ENCODE results near the gene SDF4.

The SDF4 gene

DNA sequence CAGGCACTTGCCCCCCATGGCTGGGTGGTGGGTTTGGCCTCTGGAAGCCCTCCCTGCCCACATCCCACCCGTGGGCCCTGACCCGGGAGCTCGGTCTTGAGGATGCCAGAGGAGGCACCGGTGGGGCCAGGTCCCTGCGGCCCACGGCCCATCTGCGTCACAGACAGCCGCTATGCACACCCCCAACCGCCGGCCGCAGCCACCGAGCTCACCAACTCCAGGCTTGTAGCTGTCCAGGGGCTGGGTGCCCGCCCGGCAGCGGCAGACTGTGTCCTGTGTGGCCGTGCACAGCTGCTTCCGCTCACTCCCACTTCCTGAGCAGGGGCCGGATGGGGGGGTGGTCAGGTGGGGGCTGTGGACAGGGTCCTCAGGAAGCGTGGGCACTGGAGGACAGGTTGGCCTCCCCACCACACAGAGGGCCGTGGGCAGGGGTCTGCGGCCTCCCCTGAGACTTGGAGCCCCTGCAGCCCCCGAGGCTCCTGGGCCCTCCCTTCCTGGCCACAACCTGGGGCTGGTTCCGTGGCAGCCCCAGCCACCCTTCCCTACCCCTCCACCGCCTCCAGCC lies 18.9 kb downstream of the SDF4 start:
- DNase-seq (ENCODE audit: low read depth in 3 of 3), result no peak

DNA sequence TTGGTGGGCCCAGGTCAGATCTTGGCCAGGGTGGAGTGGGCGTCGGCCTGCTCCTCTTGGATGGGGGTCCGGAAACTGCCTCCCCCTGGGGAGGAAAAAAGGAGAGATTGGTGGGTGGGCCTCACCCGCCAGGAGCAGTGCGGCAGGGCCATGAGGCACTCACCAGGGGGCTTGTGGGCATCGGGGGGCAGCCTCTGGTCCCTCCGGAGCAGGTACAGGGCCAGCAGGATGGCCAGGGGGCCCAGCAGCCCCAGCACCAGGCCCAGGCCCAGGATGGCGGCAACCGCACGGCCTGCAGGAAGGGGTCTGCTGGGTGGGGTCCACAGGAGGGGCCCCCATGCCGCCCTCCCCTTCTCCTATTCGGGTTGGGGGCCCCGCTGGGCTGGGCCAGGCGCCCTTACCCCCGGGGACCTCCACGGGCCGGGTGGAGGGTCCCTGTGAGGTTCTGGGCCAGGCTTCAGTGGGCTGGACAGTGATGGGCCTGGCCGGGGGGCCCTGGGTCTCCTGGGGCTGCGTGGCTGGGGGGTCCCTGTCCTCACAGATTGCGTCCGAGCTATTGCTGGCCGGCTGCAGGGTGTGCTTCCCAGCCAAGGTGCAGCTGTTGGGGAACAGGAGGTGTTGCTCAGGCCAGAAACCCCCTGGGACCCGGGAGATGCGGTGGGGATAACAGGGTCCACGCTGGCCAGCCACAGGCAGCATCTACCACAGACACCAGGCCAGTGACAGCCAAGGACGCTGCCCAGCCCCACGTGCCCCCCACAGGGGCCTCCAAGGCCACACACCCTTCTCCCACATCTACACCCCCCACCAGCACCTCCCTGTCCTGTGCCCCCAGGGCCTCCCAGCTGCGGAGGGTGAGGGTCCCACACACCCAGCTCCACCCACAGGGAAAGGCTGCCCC lies 20.0 kb downstream of the SDF4 start:
- no peak for DNase-seq (ENCODE audit: low read depth in 3 of 3)

GRCh38 chr1:1210726-1211540 lies 20.9 kb downstream of the SDF4 start:
- no peak for DNase-seq (ENCODE audit: low read depth in 3 of 3)

DNA sequence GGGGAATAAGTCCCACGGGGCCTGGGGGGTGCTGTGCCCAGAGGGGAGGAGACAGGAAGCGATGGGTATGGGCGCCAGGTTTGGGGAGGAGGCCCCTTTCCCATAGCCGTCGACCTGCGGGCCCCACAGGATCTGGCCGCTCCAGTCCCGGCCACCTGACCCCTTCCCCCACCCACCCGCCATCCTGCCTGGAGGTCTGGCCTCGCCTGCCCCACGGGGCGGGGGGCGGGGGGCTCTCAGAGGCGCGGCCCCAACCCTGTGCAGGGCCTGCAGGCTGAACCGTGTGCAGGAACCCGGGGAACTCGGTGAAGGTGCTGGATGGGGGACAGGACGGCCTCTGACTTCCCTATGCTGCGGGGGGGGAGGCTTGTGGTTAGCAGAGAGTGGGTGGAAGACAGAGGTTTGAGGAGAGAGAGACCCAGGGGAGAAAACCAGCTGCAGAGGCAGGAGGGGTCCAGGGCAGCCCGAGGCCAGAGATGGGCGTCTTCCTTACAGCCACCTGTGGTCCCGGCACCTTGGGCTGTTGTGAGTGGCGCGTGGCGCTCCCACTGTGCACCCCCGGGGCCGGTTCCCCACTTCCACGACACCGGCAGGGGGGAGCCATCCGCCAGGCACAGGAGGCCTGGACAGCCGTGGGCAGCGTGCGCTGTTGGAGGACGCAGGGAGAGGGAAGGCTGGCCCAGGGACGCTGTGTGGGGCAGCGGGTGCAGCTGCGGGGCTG lies 22.9 kb downstream of the SDF4 start:
- peak in 1 of 3 experiments; percentile 49 for DNase-seq (ENCODE audit: low read depth in 3 of 3)

GRCh38 chr1:1207571-1207892 lies 24.3 kb downstream of the SDF4 start:
- DNase-seq (ENCODE audit: low read depth in 3 of 3), result no peak

DNA sequence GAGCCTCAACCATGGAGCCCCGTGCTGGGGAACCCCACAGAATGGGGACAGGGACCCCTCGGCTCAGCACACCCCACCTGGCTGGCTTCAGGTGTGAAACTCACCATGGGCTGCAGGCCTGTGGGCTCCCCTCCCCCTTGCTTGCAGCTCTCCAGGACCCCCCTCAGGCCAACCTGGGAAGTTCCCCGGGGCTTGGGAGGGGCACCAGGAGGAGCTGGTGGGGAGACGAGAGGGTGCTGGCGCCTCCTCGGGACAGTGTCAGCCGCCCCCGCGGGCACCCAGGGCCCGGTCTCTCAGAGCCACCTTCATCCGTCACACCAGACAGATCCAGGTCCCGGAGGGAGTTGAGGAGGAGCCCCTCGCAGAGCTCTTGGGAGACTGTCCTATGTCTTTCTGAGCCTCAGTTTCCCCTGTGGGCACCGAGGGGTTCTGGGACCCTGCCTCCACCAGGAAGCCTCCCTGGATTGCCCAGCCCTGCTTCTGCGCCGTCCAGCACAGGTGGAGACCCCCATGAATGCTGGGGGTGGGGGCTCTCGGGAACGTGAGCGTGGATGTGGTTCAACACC lies 24.8 kb downstream of the SDF4 start:
- no peak for DNase-seq (ENCODE audit: low read depth in 3 of 3)

DNA sequence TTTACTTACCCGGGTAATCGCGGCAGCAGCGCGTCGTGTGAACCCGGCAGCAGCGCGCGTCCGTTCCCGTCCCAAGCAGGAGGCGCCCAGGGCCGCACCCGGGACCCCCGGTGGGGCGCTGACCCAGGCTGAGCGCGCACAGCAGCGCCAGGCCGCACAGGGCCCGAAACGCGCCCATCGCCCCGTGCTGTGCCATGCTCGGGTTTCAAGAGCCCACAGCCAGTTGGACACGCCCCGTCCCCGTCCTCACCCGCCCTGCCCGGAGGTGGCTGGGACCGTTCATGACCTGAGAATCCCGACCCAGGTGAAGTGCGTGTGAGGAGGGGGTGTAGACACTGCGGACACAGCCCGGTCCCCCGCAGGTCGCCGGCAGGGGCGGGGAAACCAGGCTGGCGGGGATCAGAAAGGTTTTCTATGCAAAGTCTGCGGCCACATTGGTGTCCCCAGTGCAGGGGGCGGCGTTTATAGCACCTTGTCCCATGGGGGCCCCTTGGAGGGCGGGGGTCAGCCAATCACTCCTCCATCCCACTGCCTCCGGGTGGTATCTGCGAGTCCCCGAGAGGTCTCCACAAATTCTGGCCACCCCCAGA lies 25.3 kb downstream of the SDF4 start, which contains the start of gene TNFRSF18:
Gene TNFRSF18 (minus strand): TSS at position 217 of the 590 bp plus-strand sequence. CDS start 21 bp downstream, at position 196.
- no peak for DNase-seq (ENCODE audit: low read depth in 3 of 3)

- no peak for DNase-seq (ENCODE audit: low read depth in 3 of 3)
These were observed 25.9 kb downstream of the SDF4 start for GRCh38 chr1:1205769-1206375.

- DNase-seq (ENCODE audit: low read depth in 3 of 3), result no peak
These were observed 26.6 kb downstream of the SDF4 start for GRCh38 chr1:1204998-1205768.

DNA sequence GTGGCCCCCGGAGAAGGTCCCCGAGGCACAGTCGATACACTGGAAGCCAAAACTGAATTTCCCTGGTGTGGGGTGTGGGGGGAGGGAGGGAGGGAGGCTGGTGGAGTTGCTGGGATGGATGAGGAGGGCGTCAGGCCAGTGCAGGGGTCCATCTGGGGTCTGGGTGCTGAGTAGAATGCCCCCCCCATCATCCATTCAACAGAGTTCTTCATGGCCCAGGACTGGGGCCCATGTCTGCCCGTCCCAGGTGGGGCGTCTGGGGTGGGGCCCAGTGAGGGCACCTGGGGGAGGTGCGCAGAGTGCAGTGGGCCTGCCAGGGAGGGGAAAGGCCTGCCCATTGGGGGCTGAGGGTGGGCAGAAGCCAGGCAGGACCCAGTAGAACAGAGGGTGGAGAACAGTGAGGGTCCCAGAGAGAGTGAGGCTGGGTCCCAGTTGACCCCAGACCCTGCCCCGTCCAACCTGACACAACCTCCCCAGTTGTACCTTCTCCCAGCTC lies 27.3 kb downstream of the SDF4 start:
- DNase-seq (ENCODE audit: low read depth in 3 of 3), result no peak

DNA sequence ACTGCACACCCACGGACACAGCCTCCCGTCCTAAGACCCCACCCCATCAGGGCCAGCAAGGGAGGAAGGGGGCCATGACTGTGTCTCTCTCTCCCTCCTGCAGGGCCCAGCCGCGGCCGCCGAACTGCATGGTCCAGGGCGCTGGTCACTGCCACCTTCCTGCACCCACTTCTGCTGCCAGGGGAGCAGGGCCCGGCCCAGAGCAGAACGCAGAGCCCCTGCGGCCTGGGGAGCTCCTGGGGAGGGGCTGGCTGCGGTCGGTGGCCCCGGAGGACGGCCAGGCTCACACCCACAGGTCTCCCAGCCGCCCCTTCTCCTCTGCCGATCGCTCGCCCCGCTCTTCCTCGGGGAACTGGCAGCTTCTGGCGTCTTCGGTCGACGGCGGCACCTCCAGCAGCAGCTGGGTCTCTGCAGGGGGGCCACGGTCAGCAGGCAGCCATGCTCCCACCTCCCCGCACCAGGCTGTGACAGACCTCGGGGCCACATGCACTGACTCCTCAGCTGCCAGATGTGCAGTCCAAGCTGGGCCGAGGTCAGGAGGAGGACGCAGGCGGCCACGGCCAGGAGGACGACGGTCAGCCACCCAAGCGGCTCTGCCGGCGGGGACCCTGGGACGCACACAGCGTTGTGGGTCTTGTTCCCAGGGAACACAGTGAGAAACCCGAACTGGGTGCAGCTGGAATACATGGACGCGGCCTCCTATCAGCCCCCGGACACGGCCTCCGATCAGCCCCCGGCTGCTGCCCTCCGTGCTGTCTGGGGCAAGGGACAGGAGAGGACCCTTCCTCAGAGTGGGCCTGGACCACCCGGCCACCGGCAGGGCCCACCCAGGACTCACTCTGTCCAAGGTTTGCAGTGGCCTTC lies 28.0 kb downstream of the SDF4 start:
- DNase-seq (ENCODE audit: low read depth in 3 of 3), result no peak

GRCh38 chr1:1202831-1203560 lies 28.8 kb downstream of the SDF4 start:
- no peak for DNase-seq (ENCODE audit: low read depth in 3 of 3)

GRCh38 chr1:1200876-1201810 lies 30.7 kb downstream of the SDF4 start:
- DNase-seq (ENCODE audit: low read depth in 3 of 3), result peak; percentile 92 to 95 (median 94)

DNA sequence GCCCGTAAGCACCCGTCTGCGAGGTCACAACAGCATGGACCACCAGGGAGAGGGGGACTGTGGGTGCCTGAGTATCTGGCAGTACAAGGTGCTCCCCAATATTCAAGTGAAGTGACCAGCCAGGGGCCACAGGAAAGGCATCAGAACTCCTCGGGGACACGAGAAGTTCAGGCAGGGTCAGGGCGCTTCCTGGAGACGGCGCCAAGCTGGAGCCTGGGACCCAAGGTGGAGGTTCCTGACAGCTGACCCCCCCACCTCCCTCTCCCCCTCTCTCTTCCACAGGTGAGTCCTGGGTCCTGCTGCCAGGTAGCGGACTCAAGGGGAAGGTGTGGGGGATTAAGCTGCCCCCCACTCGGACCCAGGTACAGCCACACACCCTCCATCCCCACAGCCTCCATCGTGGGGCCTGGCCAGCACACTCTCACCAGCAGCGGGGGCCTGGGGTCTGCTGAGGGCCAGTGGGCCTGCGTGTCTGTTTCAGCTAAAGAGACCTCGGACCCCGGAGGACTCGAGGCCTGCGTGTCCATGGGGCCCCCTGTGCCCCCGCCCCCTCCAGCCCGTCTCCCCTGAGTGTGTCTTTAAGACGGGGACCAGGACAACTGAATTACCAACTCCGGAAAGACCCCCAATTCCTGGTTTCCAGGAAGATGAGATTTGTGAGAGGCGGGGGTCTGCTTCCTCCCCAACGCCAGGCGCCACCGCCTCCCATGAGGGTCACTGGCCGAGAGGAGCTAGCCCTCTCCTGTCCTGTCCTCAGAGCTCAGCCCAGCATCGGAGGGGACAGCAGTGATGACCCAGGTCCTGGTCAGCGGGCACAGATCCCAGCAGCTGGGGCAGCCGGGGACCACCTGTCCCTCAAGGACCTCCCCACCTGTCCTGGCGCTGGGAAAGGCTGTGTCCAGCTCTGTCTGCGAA lies 31.6 kb downstream of the SDF4 start:
- no peak for DNase-seq (ENCODE audit: low read depth in 3 of 3)

DNA sequence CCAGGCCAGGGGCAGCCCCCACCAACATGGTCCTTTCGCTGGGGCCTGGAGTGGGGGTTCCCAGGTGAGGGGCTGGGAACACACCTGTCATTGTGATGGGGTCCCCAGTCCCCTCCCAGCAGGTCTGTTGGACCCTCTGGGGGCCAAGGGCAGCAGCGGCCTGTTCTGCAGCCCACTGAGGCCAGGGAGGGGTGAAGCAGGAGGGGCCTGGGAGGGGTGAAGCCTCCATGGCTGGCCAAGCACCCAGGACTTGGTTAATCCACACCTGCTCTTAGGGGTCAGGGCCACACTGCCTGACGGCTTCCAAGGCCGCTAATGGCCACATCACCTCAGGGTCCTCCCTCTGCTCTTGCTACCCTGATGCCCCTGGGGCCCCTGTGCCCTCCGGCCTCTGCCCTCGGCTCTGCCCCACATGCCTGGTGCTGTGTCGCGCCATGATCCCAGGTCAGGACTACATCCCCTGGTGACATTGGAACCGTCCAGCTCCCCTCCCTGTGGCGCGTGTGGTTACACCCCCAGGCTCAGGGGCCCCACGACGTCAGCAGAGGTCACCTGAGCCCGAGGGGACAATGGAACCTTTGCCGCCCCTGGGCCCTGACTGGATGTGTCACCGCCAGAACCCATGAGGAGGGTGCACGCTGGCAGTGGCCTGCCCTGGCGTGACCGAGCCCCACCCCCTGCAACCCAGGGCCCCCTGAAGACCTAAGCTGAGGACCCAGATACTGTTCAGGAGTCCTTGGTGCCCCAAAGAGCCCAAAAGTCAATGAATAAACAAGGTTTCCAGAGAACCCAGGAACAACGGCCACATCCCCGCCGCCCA lies 32.5 kb downstream of the SDF4 start:
- no peak for DNase-seq (ENCODE audit: low read depth in 3 of 3)
